LNCAP (cell line): ENCODE results near the gene SRRD.

Experiments
- TF ChIP-seq, protein P1 (sequence below): fragments of 450-650 bp; IDR thresholded peaks from 2 replicates; pipeline ENCODE4 v1.5.1; 2017; ENCODE audit warnings: mild to moderate bottlenecking

SRRD gene

DNA sequence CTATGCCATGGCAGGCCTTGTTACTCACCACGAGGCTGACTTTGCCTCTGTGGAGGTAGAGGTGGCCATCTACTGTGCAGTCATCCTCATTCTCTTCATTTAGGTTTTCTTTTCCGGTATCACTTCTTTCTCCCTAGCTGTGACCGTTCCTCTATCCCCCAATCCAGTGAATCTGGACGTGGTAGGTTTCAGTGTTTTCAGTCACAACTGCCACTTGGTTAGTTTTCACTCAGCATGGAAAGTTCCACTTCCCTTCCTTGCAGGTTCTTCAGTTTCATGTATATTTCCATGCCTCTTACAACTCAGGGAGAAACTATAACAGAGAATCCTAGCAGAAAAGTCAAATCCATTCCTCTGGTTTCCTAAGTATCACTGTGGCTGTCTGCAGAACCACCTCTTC, 2.0 kb upstream of the SRRD start:
- TF ChIP-seq, protein P1, sequence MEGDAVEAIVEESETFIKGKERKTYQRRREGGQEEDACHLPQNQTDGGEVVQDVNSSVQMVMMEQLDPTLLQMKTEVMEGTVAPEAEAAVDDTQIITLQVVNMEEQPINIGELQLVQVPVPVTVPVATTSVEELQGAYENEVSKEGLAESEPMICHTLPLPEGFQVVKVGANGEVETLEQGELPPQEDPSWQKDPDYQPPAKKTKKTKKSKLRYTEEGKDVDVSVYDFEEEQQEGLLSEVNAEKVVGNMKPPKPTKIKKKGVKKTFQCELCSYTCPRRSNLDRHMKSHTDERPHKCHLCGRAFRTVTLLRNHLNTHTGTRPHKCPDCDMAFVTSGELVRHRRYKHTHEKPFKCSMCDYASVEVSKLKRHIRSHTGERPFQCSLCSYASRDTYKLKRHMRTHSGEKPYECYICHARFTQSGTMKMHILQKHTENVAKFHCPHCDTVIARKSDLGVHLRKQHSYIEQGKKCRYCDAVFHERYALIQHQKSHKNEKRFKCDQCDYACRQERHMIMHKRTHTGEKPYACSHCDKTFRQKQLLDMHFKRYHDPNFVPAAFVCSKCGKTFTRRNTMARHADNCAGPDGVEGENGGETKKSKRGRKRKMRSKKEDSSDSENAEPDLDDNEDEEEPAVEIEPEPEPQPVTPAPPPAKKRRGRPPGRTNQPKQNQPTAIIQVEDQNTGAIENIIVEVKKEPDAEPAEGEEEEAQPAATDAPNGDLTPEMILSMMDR: no peak

DNA sequence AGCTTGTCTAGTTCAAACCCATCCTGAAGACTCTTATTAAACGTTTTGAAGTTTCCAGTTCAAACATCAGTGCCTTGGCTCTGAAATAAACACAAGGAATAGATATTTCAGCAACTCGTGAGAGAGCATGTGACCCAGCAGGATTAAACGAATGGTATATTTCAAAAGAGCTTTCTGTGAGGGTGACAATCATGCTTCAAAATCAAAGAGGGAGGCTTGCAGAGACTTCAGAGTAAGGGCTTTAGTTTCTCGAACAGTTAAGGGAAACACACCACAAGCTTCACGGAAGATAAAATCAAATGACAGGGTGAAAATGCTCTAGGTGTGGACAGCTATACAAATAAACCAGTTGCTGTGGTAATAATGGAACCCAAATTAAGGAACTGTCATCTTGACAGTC, 1.5 kb upstream of the SRRD start:
- TF ChIP-seq, protein P1: no peak

- TF ChIP-seq, protein P1: no peak
Measured at GRCh38 chr22:26483043-26483438, 636 bp upstream of the SRRD start.

GRCh38 chr22:26484360-26484706, 656 bp downstream of the SRRD start:
- TF ChIP-seq, protein P1: no peak

DNA sequence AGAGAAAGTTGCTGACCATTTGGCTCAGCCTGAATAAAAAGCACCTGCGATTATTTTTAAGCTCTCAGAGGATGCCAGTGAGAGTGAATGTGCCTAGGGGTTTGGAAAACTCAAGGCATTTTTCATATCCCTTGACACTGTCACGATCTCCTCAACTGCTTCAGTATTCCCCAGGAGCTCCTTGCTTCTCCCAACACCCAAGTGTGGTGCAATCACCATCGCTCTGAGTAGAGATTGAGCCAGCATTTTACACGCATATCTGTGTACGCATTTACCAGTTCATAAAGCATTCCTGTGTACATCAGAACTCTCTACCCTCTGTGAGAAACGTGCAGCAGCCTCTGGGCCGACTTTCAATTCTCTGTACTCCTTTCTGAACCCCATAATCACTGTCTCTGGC, 1.3 kb downstream of the SRRD start:
- TF ChIP-seq, protein P1: no peak

- TF ChIP-seq, protein P1: no peak
Measured at GRCh38 chr22:26485806-26486390, 2.2 kb downstream of the SRRD start.

GRCh38 chr22:26486394-26486793, 2.7 kb downstream of the SRRD start:
- TF ChIP-seq, protein P1: no peak

GRCh38 chr22:26487996-26488395, 4.3 kb downstream of the SRRD start:
- TF ChIP-seq, protein P1: no peak
